Measurements from ENCODE around the gene SKIL.

The SKIL gene, protein sequence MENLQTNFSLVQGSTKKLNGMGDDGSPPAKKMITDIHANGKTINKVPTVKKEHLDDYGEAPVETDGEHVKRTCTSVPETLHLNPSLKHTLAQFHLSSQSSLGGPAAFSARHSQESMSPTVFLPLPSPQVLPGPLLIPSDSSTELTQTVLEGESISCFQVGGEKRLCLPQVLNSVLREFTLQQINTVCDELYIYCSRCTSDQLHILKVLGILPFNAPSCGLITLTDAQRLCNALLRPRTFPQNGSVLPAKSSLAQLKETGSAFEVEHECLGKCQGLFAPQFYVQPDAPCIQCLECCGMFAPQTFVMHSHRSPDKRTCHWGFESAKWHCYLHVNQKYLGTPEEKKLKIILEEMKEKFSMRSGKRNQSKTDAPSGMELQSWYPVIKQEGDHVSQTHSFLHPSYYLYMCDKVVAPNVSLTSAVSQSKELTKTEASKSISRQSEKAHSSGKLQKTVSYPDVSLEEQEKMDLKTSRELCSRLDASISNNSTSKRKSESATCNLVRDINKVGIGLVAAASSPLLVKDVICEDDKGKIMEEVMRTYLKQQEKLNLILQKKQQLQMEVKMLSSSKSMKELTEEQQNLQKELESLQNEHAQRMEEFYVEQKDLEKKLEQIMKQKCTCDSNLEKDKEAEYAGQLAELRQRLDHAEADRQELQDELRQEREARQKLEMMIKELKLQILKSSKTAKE

DNA sequence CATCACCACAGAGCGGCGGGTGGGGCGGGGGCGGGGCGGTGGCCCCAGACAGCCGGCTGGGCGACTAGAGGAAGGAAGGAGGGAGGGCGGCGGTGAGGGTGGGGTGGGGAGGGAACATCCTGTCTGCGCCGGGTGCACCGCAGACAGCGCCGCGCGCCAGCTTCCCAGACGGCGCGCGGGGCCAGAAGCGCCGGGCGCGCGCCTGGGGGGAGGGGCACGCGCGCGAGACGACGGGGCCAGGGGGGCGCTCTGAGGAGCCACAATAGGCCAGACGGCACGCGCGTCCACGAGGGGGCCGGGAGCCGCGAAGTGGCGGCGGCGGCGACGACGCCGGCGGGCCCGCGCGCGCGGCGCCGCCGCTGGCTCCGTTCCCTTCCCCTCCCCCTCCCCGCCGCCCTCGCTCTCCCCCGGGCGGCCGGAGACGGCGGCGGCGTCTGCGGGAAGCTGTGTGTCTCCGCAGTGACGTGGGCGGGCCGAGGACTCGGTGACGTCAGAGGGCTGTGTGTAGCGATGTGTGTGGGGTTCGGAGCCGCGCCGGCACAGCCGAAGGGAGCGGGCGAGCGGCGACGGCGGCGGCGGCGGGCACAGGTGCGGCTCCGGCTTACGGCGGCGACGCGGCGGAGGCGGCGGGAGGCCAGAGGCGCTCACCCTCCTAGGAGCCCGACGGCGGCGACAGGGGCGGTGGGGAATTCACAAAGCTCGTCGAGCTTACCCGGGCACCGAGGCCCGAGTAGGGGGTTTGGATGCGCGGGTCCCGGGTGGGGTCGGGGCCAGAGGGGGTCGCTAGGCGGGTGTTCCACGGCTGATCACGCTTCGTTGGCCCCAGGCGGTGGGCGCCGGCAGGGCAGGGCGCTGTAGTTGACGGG lies at the start of gene SKIL:
Gene SKIL (plus strand): TSS at position 540 of the 866 bp plus-strand sequence. CDS start 2,617 bp downstream, outside the sequence.
- TF ChIP-seq, protein P1, sequence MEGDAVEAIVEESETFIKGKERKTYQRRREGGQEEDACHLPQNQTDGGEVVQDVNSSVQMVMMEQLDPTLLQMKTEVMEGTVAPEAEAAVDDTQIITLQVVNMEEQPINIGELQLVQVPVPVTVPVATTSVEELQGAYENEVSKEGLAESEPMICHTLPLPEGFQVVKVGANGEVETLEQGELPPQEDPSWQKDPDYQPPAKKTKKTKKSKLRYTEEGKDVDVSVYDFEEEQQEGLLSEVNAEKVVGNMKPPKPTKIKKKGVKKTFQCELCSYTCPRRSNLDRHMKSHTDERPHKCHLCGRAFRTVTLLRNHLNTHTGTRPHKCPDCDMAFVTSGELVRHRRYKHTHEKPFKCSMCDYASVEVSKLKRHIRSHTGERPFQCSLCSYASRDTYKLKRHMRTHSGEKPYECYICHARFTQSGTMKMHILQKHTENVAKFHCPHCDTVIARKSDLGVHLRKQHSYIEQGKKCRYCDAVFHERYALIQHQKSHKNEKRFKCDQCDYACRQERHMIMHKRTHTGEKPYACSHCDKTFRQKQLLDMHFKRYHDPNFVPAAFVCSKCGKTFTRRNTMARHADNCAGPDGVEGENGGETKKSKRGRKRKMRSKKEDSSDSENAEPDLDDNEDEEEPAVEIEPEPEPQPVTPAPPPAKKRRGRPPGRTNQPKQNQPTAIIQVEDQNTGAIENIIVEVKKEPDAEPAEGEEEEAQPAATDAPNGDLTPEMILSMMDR (IDR thresholded peaks at IDR 0.05; ENCODE audit: low read depth, low read length), result no peak
- peak within 1 kb of the TSS; percentile 79 for H3K4me3 ChIP-seq (ENCODE audit: low read depth, low read length)

DNA sequence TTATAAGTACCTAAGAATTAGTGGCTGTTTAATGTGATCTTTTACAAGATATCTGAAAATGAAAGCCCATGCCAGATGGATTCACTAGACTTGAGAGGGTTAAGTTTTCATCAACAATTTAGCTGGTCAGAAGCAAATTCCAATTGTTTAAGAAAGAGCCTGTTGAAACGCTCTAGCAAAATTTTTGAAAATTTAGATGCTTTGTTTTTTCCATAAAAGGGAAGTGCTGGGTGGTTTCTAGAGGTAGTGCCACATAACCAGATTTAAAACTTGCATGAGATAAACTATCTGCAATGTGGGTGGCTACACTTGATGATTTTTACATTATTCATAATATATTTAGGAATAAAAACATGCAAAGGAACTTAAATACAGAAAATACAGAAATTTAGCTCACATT lies 48.5 kb upstream of the SKIL start:
- H3K4me3 ChIP-seq (ENCODE audit: low read depth, low read length), result no peak overlapping the region
- TF ChIP-seq, protein P1 (IDR thresholded peaks at IDR 0.05; ENCODE audit: low read depth, low read length), result no peak

DNA sequence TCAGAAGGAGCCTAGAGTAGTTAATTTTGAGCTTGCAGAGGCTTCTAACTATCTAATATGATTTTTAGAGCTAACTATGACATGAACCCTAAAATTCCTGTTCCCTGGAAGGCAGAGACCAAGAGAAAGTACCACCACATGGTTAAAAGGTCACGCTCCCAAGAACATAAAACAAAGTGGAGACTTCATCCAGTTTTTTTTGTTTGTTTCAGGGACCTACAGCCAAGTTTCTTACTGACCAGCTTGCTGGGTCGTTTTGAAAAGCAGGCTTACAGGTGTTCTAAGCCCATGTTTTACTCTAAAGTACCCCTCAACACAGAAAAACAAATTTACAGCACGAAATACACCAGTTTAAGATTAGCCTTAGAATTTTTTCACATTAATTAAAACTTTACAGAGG lies 39.6 kb upstream of the SKIL start:
- TF ChIP-seq, protein P1 (IDR thresholded peaks at IDR 0.05; ENCODE audit: low read depth, low read length), result no peak
- no peak overlapping the region for H3K4me3 ChIP-seq (ENCODE audit: low read depth, low read length)

DNA sequence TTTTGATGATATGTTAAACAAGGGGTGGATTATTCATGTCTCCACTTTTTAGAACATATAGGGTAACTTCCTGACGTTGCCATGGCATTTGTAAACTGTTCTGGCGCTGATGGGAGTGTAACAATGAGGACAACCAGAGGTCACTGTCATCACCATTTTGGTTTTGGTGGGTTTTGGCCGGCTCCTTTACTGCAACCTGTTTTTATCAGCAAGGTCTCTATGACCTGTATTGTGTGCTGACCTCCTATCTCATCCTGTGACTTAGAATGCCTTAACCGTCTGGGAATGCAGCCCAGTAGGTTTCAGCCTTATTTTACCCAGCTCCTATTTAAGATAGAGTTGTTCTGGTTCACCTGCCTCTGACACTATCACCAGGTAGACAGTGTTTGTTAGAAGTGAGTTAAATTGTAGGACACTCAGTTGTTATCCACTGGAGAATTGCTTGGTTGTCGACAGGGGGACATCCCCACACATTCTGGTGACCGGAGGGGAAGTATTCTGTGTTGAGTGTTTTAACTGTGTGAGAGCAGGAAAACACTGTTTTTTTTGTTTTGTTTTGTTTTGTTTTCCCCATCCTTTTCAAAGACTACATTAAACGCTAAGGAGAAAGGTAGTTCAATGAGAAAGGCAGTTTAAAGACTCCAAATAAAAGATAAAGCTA lies 36.9 kb upstream of the SKIL start:
- TF ChIP-seq, protein P1 (IDR thresholded peaks at IDR 0.05; ENCODE audit: low read depth, low read length), result no peak
- no peak overlapping the region for H3K4me3 ChIP-seq (ENCODE audit: low read depth, low read length)

DNA sequence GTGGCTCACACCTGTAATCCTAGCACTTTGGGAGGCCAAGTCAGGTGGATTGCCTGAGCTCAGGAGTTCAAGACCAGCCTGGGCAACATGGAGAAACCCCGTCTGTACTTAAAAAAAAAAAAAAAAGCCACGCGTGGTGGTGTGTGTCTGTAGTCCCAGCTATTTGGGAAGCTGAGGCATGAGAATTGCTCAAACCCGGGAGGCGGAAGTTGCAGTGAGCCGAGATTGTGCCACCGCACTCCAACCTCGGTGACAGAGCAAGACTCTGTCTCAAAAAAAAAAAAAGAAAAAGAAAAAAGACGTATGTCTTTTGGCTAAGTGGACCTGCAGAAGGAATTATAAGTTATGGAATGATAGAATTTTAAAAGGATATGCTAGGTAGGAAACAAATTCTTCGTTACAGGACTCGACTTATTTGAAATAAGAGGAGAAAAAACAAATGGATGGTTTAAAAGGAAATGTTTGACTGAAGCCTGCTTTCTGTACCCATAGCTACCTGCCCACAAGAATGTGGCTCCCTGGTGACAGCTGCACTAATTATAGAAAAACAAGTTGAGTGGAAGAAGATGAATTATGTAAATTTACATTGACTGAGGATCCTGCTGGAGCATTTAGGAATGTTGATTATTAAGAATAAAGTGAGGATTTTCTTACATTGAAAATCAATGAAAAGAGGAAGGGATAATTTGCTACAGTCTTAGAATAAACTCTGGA lies 36.0 kb upstream of the SKIL start:
- TF ChIP-seq, protein P1 (IDR thresholded peaks at IDR 0.05; ENCODE audit: low read depth, low read length), result no peak
- H3K4me3 ChIP-seq (ENCODE audit: low read depth, low read length), result no peak overlapping the region

DNA sequence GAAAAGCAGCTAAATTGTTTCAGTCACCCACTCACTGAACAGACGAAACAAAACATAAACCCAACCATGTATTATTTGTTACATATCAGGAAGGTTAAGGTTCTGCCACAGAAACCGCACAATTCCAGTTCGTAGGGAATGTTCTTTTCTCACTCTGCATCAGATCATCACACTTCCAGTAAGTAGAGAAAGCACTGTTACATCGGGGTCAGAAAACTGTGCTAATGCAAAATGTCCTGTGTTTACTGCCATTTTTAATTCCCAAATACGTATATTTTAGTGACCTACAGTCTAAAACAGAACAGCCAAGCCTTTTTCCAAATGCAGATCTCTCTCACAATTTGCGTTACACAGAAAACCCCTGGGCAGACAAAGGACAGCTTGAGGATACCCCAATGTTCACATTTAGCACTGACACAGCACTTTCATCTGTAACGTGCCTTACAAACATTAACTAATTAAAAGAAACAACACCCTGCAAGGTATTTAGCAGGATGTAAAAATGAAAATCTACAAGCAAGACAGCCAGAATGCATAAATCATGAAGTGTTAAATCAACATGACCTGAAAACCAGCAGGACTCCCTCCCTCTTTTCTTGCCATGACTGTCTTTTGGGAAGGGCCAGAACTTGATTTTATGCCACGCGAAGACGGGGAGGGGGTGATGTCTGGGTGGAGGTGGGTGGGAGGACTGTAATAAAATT lies 34.8 kb upstream of the SKIL start:
- TF ChIP-seq, protein P1 (IDR thresholded peaks at IDR 0.05; ENCODE audit: low read depth, low read length), result no peak
- no peak overlapping the region for H3K4me3 ChIP-seq (ENCODE audit: low read depth, low read length)
